Measurements from ENCODE around the gene RASL10B.
A peak's percentile ranks its signal among the peaks of the same experiment; 100 is the strongest.
"Not testable (repeated sequence)": the region's sequence is repeated elsewhere in the genome, so short reads cannot be mapped to it uniquely, and the experiment has no call there.

RASL10B gene

GRCh38 chr17:35743626-35744328 is 12.3 kb downstream of the RASL10B start:
- DNase-seq, result no peak

DNA sequence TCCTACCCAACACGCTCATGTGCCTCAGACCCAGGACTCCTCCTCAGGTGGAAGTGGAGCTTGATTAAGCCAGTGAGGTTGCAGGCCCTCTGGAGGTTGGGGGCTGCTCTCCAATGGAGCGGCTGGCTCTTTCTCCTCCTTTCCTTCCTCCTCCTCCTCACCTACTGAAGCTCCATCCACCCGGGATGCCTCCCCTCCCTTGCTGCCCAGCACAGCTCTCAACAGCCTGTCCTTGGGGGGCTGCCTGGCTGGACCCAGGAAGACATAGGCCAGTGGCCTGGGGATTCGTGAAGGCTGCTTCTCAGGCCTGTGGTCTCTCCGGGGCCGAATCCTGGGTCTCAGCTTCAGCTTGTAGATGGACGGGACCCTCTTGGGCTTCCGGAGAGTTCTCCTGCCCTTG is 13.4 kb downstream of the RASL10B start:
- DNase-seq, result no peak

DNA sequence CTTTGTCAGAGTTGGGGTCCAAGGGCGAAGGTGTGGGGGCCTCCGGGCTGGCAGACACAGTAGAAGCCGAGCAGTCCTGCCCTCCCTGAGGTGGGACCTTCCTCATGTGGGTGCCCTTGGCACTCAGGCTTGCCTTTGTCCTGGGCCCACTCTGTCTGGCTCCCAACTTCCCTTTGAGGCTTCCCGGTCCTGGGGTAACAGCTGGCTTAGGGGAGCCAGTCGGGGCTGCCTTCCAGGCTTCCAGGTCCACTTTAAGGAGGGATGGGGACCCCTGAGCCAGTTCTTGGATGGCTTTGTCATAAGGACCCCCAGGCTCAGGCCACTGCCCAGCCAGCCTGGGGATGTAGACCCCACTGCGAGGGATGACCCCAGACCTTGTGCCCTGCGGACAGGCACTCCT is 13.8 kb downstream of the RASL10B start:
- DNase-seq, result no peak

DNA sequence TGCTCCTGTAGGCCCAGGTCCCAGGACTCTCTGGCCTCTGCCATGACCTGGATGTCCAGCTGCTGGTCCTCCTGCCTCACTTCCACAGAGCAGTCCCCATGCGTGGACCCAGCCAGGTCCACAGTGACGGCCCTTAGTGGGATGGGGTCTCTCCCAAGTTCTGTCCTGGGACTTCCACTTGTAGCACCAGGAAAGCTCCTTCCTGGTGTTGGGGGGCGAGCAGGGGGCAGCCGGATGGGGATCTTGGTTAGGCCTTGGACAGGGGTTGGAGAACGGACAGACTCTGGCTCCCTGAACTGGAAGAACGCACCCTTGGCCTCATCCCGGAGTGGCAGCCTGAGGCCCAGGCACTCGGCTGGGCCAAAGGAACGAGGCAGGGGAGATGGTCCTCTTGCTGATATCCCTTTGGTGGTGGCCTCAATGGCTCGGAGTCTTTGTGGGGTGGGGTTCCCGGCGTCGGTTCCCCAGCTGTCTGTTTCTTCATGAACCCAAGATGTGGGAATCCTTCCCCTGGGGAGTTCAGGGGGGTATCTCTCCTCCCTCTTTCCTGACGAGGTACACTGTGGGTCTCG is 14.4 kb downstream of the RASL10B start:
- DNase-seq, result no peak

GRCh38 chr17:35747540-35748017 is 16.1 kb downstream of the RASL10B start:
- peak; percentile 44 for DNase-seq

- DNase-seq, result no peak
Observed at GRCh38 chr17:35748341-35748841, 17.0 kb downstream of the RASL10B start.

GRCh38 chr17:35748979-35749378 is 17.5 kb downstream of the RASL10B start:
- DNase-seq, result no peak

DNA sequence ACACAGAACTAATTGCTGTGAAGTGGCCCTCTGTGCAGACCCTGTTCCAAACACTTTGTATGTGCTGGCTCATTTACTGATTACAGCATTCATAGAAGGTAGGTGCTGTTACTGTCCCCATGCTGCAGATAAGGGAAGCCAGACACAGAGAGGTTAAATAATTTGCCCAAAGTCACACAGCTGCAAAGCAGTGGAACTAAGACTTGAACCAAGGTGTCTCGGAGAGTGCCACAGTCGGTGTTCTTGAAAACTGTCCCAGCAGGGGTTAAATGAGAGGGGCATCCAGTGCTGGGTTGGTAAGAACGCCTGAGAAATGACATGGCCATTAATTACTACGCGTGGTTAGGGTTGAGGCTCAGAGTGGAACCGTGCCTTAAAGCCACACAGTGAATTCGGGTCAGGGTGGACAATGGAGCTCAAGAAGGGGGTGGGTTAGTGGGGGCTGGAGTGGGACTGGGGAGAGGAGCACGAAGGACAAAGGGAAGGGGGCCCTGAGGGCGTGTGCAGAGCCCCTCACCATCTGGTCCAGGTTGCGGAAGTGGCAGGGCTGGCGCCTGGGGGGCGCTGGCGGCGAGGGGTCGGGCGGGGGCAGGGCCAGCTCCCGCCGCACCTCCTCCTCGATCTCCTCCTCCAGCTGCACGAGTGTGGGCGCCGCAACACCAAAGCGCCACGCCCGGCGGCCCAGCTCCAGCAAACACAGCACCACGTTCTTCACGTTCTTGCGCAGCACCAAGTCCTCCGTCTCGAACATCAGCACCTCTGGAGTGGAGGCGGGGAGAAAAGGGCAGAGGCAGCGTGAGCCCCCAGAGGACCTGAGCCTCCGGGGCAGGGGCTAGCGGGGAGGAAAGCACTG is 18.3 kb downstream of the RASL10B start:
- no peak for DNase-seq

DNA sequence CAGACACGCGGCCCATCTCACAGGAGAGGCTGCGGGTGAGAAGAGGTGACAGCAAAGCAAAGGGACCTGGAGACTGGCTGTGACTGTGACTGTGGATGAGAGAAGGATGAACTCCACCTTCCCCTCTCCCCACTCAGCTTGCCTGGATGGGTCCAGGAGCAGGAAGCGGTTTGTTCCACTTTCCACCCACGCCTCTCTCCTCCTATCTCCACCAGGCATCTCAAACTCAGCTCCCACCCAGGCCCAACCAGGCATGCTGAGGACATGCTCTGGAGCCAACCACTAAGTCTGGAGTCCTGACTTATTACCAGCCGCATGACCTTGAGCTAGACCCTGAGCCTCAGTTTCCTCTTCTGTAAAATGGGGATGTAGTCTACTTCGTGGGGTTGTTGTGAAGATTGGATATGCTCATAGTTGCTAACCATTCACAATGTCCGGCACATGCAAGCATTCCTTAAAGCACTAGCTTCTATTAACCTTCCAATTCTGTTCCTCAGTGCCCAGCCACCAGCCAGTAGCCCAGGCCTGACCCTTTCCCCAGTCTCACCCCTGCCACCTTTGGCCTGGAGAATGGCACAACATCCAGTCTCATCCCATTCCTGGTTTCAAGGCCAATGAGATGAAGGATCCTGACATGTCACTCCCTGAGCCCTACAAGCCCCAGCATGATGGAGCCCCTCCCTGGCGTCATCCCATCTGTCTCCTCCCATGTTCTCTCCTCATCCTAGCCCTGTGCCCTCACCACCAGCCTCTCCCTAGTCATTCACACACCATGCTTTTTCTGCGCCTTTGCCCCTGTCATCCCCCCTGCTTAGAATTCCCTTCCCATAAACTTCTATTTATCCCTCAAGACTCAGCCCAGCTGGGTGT is 19.3 kb downstream of the RASL10B start:
- DNase-seq, result no peak

- not testable (repeated sequence) for DNase-seq
Observed at GRCh38 chr17:35751541-35751940, 20.1 kb downstream of the RASL10B start.

DNA sequence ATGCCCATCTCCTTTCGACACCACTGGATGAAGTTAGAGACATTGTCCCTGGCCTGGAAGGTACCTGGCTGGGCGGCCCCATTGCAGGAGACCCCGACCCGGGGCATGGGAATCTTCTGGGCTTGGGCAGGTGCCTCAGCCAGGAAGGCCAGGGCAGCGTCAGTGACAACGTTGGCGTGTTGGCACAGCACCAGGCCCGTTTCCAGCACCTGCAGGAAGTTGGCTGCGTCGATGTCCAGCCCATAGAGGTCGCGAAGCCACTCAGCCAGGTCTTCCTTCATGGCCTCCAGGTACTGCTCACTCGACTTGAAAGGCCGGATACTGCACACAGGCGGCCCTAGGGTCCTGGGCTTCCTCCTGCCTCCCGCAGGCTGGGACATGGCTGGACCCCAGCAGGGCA is 21.0 kb downstream of the RASL10B start:
- DNase-seq, result no peak

DNA sequence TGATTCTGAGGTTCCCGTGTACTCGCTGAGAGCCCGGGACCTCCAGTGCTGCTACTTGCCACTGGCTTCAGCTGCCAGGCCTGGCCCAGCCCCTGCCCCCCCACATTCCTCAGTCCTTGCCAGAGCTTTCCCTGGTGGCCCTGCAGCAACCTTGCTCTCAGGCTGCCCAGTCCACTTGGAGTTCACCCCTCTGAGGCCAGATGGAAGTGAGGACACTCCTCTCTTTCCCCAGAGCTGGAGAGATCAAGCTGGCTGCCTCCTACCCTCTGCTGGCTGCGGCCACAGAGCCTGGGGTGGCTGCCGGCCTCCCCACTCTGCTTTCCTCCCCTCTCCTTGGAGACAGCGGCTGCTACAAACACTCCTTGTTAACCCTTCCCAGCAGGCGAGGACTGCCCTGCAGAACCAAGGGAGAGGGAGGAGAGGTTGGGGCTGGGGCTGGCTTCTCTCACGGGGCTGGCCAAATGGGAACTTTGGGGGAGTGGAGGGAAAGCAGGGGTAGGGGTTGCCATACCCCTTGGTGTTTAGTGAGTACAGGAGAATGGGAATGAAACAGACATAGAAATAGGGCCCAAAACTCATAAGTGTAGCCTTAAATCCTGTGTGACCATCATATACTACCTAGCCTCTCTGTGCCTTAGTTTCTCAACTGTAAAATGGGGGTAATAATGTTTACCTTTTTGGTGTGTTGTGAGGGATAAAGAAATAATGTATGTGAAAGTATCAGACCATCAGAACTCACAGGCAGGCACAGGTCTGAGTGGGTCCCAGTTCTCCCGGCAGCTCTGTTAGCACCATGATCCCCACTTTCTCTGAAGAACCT is 21.7 kb downstream of the RASL10B start, which contains the start of gene GAS2L2:
Gene GAS2L2, minus strand, starts transcription at position 295 of the 820 bp plus-strand sequence. CDS start 389 bp downstream, outside the sequence.
- DNase-seq, result no peak

GRCh38 chr17:35757243-35757642 is 25.8 kb downstream of the RASL10B start:
- no peak for DNase-seq

DNA sequence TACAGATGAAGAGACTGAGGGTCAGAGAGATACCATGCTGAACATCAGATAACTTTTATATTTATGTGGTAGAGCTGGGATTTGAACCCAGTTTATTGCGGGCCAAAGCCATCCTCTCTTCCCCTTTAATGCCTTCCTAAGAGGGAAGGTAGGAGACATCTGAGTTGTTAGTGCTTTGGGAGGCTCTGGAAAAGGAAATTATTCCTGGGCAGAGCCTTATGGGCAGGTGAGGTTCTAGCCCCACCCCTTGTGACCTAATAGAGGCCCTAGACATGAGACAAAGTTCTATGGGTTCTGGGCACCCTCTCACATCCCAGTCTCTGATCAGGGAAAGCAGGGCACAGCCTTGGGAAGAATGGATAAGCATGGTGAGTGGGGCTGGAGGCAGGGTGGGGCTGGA is 29.1 kb downstream of the RASL10B start, which contains the start of gene C17orf50:
Gene C17orf50, plus strand, starts transcription at position 301 of the 400 bp plus-strand sequence. Its CDS starts 55 bp downstream, at position 356.
- DNase-seq, result no peak

DNA sequence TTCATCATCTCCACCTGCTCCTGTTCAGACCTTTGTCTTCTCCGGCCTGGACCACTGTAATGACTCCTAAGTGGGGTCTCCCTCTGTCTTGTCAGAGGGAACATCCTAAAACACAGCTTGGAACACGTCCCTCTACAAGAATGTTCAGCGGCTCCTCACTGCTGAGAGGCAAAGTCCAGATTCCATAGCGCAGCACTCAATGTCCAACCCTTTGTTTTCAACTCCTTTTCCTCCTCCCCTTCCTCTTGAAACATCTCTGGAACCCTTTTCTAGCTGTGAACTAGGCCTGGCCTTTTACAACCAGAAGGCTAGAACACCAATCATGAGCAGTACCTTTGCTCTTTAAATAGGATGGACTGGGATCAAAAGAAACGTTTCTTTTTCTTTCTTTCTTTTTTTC is 30.2 kb downstream of the RASL10B start:
- DNase-seq, result no peak

DNA sequence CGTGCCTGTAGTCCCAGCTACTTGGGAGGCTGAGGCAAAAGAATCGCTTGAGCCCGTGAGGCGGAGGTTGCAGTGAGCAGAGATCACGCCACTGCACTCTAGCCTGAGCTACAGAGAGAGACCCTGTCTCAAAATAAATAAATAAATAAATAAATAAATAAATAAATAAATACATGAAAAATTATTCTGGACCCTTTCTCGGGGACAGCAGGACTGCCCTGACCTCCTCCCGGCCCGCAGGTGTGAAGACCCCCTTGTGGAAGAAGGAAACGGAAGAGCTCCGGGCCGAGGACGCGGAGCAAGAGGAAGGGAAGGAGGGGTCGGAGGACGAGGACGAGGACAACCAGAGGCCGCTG is 32.3 kb downstream of the RASL10B start:
- DNase-seq, result no peak

DNA sequence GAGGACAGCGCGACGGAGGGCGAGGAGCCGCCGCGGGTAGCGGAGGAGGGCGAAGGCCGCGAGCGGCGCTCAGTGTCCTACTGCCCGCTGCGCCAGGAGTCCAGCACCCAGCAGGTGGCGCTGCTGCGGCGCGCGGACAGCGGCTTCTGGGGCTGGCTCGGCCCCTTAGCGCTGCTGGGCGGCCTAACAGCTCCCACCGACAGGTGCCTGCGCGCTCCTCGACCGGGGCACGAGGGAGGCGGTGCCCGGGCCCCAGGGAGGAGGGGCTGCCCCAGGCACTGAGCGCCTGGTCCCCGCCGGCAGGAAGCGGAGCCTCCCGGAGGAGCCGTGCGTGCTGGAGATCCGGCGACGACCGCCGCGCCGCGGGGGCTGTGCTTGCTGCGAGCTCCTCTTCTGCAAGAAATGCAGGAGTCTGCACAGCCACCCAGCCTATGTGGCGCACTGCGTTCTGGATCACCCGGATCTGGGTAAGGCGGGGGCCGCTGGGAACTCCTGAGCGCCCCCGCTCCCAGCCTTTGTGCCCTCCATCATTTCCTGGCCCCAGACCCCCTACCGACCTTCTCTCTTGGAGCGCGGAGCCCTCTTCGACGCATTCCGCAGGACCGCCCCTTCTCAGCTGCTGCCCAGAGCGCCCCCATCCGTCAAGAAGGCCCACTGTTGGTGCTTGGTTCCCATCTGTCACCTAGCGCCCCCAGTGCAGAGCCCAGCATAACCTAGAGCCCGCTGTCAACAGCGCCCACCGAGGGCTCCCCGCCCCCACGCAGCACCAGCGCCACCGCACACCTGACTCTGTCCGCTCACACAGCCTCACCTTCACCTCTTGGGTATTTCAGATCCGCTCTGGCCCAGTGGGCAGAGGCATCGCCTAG is 32.9 kb downstream of the RASL10B start:
- peak; percentile 68 for DNase-seq

GRCh38 chr17:35765086-35765710 is 33.8 kb downstream of the RASL10B start:
- DNase-seq, result no peak

- DNase-seq, result no peak
Observed at GRCh38 chr17:35765756-35766488, 34.5 kb downstream of the RASL10B start.
